Measurements from ENCODE around the gene KCNK1.

DNA sequence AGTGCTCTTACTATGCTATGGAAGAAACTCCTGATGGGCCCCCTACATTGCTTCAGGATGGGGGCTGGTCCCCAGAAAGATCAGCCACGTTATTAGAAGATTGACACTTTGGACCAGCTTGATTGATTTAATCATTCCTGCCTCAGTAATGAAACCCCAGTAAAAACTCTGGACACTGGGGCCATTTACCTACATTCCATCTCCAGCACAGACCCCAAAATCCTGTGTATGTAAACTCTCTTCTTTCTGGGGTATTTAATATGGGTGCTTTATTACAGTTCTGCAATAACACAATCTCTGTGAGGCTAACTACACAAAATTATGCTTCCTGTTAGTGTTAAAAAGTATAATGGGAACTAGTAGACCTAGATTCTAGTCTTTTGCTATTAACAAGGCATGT lies 96.6 kb downstream of the KCNK1 start:
- TF ChIP-seq RXRA (IDR thresholded peaks at IDR 0.05; ENCODE audit: insufficient read depth, low read depth, low read length) (no peak), SIX5 (IDR thresholded peaks at IDR 0.05; ENCODE audit: low read depth, low read length) (no peak), SP4 (IDR thresholded peaks at IDR 0.05; ENCODE audit: low read length) (no peak), RBBP5 (IDR thresholded peaks at IDR 0.05; ENCODE audit: borderline replicate concordance, low read depth, low read length) (no peak)
- TF ChIP-seq, protein P1, sequence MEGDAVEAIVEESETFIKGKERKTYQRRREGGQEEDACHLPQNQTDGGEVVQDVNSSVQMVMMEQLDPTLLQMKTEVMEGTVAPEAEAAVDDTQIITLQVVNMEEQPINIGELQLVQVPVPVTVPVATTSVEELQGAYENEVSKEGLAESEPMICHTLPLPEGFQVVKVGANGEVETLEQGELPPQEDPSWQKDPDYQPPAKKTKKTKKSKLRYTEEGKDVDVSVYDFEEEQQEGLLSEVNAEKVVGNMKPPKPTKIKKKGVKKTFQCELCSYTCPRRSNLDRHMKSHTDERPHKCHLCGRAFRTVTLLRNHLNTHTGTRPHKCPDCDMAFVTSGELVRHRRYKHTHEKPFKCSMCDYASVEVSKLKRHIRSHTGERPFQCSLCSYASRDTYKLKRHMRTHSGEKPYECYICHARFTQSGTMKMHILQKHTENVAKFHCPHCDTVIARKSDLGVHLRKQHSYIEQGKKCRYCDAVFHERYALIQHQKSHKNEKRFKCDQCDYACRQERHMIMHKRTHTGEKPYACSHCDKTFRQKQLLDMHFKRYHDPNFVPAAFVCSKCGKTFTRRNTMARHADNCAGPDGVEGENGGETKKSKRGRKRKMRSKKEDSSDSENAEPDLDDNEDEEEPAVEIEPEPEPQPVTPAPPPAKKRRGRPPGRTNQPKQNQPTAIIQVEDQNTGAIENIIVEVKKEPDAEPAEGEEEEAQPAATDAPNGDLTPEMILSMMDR (IDR thresholded peaks at IDR 0.05; ENCODE audit: control extremely low read depth in 1 of 3, insufficient read depth in 1 of 3, low read depth in 1 of 3, low read length in 3 of 3), result no peak

Data from H1 (cell line).